ENCODE results near the gene CD247.

GRCh38 chr1:167463080-167463479 is 55.2 kb downstream of the CD247 start:
- TF ChIP-seq, protein P1, sequence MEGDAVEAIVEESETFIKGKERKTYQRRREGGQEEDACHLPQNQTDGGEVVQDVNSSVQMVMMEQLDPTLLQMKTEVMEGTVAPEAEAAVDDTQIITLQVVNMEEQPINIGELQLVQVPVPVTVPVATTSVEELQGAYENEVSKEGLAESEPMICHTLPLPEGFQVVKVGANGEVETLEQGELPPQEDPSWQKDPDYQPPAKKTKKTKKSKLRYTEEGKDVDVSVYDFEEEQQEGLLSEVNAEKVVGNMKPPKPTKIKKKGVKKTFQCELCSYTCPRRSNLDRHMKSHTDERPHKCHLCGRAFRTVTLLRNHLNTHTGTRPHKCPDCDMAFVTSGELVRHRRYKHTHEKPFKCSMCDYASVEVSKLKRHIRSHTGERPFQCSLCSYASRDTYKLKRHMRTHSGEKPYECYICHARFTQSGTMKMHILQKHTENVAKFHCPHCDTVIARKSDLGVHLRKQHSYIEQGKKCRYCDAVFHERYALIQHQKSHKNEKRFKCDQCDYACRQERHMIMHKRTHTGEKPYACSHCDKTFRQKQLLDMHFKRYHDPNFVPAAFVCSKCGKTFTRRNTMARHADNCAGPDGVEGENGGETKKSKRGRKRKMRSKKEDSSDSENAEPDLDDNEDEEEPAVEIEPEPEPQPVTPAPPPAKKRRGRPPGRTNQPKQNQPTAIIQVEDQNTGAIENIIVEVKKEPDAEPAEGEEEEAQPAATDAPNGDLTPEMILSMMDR (IDR thresholded peaks at IDR 0.05 in 8 of 11, conservative IDR thresholded peaks at IDR 0.05 in 3 of 11), result no peak
- no peak for TF ChIP-seq POLR2A (IDR thresholded peaks at IDR 0.05)
